ENCODE results near the gene ZNF333. TPM values are rescaled to one million over a fixed set of nuclear protein-coding genes. Genes with fewer than 3 reads are reported as not detected.
"Not testable (repeated sequence)": the region's sequence is repeated elsewhere in the genome, so short reads cannot be mapped to it uniquely, and the experiment has no call there.

ZNF333 gene
- total RNA-seq, 1 experiment from 2014 or later = 6.0 TPM

DNA sequence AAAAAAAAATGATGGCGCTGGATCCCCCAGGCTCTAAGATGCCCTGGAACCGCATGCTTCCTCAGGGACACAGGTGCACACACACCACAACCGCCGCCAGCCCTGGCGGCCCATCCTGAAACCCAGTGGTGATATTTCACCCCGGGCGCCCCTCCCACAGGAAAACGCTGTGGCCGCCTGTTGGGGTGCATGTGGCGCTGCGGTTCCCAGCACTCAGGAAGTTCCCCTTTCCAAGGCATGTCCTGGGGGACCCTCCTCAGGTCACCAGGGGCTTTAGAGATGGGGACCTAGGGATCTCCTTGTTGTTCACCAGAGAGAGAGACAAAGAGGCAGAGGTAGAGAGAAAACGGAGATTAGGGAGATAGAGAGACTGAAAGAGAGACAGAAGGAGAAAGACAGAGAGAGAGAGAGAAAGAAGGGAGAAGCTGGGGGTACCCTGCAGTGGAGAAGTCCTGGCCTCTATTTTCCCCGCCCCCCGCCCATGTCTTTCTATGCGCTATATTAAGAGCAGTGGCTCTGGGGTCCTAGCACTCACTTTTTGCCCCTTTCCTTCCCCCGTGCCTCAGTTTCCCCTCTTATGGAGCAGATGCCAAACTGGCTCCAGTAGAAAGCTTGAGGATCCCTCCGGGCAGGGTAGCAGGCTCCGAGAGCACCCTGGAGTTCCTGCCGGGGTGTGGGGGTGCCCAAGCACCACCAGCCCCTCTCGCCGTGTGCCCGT lies 86.2 kb downstream of the ZNF333 start:
- Mint-ChIP-seq H3K27ac (peak overlapping the region in 1 of 3 experiments; percentile 75; a peak in 1 of 7 replicates), H3K36me3 (ENCODE audit: insufficient read depth in 1 of 3, low read depth in 3 of 3) (peaks cover 0 to 5% (median 0%) of the 10 kb centered on the region in 3 experiments; a peak in 3 of 7 replicates), H3K9me3 (peaks cover 9 to 59% of the 10 kb centered on the region in 2 experiments; a peak in 4 of 5 replicates), H3K4me3 (peak overlapping the region; percentile 63 to 77), H3K4me1 (peaks cover 6 to 7% of the 10 kb centered on the region in 2 experiments; a peak in 3 of 4 replicates), H3K27me3 (ENCODE audit: low read depth) (peaks cover 22% of the 10 kb centered on the region)
- no peaks in the 10 kb centered on the region for H3K9me3 ChIP-seq (ENCODE audit: control insufficient read depth, low read depth, low read length)
- H3K56ac ChIP-seq (ENCODE audit: insufficient read length, low read depth, low read length) = no peak overlapping the region
- no peak overlapping the region for H2AFZ ChIP-seq (ENCODE audit: low read length)
- TF ChIP-seq, protein P1, sequence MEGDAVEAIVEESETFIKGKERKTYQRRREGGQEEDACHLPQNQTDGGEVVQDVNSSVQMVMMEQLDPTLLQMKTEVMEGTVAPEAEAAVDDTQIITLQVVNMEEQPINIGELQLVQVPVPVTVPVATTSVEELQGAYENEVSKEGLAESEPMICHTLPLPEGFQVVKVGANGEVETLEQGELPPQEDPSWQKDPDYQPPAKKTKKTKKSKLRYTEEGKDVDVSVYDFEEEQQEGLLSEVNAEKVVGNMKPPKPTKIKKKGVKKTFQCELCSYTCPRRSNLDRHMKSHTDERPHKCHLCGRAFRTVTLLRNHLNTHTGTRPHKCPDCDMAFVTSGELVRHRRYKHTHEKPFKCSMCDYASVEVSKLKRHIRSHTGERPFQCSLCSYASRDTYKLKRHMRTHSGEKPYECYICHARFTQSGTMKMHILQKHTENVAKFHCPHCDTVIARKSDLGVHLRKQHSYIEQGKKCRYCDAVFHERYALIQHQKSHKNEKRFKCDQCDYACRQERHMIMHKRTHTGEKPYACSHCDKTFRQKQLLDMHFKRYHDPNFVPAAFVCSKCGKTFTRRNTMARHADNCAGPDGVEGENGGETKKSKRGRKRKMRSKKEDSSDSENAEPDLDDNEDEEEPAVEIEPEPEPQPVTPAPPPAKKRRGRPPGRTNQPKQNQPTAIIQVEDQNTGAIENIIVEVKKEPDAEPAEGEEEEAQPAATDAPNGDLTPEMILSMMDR (conservative IDR thresholded peaks at IDR 0.05) = no peak
- H3K79me1 ChIP-seq (ENCODE audit: insufficient read depth, low read depth, low read length, poor library complexity, severe bottlenecking) = no peaks in the 10 kb centered on the region
- no peak overlapping the region for H3K18ac ChIP-seq (ENCODE audit: insufficient read length, low read depth, low read length)
- no peak overlapping the region for H2BK5ac ChIP-seq (ENCODE audit: insufficient read length, low read length)
- no peak overlapping the region for H2BK12ac ChIP-seq (ENCODE audit: insufficient read length, low read depth, low read length)
- no peak overlapping the region for H3T11ph ChIP-seq (ENCODE audit: low read length)
- no peak overlapping the region for H2BK20ac ChIP-seq (ENCODE audit: low read depth, low read length, poor library complexity, severe bottlenecking)
- no peak overlapping the region for H2AK5ac ChIP-seq (ENCODE audit: insufficient read length, low read length)
- H3K14ac ChIP-seq (ENCODE audit: insufficient read depth, low read length) = no peak overlapping the region; the same call in 1 of the 2 replicates
- no peak overlapping the region for H3K27ac ChIP-seq (ENCODE audit: insufficient read length, low read depth, low read length)
- WGBS (ENCODE audit: extremely low coverage, insufficient read length, low lambda C conversion rate) = no CpG with 5 or more reads among the region's 22 CpGs
- no peaks in the 10 kb centered on the region; the same call in 1 of the 2 replicates for H3K4me1 ChIP-seq (ENCODE audit: insufficient read depth, low read length)
- no peak overlapping the region for H2BK120ac ChIP-seq (ENCODE audit: low read depth, low read length, poor library complexity, severe bottlenecking)
- H4K5ac ChIP-seq (ENCODE audit: insufficient read length, low read depth, low read length) = no peak overlapping the region
- no peak overlapping the region for H4K8ac ChIP-seq (replicated peaks; ENCODE audit: insufficient read length, low read depth, low read length)
- H3K23ac ChIP-seq (ENCODE audit: insufficient read length, low read depth, low read length) = no peak overlapping the region
- H4K20me1 ChIP-seq (ENCODE audit: control insufficient read depth, insufficient read depth, insufficient read length) = no peaks in the 10 kb centered on the region
- H4K91ac ChIP-seq (ENCODE audit: insufficient read length, low read depth, low read length) = no peak overlapping the region
- no peaks in the 10 kb centered on the region for H3K27me3 ChIP-seq (ENCODE audit: insufficient read depth, low read length)
- H3K9ac ChIP-seq (ENCODE audit: extremely low read depth, insufficient read length, low read length) = no peak overlapping the region
- H2BK15ac ChIP-seq (ENCODE audit: low read depth, low read length) = no peak overlapping the region
- DNase-seq = peak; percentile 31
- H3K23me2 ChIP-seq (ENCODE audit: insufficient read length, low read depth, low read length, poor library complexity, severe bottlenecking) = peaks cover 12% of the 10 kb centered on the region
- no peak overlapping the region for H3K4ac ChIP-seq (ENCODE audit: low read depth, low read length)
- peak overlapping the region; percentile 73 for H3K4me2 ChIP-seq (ENCODE audit: insufficient read depth, insufficient read length, low read length)
- H3K79me2 ChIP-seq (ENCODE audit: insufficient read depth, low read length) = no peaks in the 10 kb centered on the region

DNA sequence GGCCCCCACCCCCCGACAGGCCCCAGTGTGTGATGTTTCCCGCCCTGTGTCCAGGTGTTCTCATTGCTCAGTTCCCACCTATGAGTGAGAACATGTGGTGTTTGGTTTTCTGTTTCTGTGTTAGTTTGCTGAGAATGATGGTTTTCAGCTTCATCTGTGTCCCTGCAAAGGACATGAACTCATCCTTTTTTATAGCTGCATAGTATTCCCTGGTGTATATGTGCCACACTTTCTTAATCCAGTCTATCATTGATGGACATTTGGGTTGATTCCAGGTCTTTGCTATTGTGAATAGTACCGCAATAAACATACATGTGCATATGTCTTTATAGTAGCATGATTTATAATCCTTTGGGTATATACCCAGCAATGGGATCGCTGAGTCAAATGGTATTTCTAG lies 87.8 kb downstream of the ZNF333 start:
- H2BK5ac ChIP-seq (ENCODE audit: insufficient read length, low read length); H3K27me3 ChIP-seq (ENCODE audit: insufficient read depth, low read length); H3K4me1 ChIP-seq (ENCODE audit: insufficient read depth, low read length); H2BK15ac ChIP-seq (ENCODE audit: low read depth, low read length); H3K79me1 ChIP-seq (ENCODE audit: insufficient read depth, low read depth, low read length, poor library complexity, severe bottlenecking); H2AK5ac ChIP-seq (ENCODE audit: insufficient read length, low read length); H4K20me1 ChIP-seq (ENCODE audit: control insufficient read depth, insufficient read depth, insufficient read length); DNase-seq; H4K91ac ChIP-seq (ENCODE audit: insufficient read length, low read depth, low read length); H3K14ac ChIP-seq (ENCODE audit: insufficient read depth, low read length); H2AFZ ChIP-seq (ENCODE audit: low read length); H3K9ac ChIP-seq (ENCODE audit: extremely low read depth, insufficient read length, low read length); H4K5ac ChIP-seq (ENCODE audit: insufficient read length, low read depth, low read length); H3K79me2 ChIP-seq (ENCODE audit: insufficient read depth, low read length); H3T11ph ChIP-seq (ENCODE audit: low read length); H3K23ac ChIP-seq (ENCODE audit: insufficient read length, low read depth, low read length); H2BK20ac ChIP-seq (ENCODE audit: low read depth, low read length, poor library complexity, severe bottlenecking); H3K27ac Mint-ChIP-seq; H3K56ac ChIP-seq (ENCODE audit: insufficient read length, low read depth, low read length); H3K36me3 Mint-ChIP-seq (ENCODE audit: insufficient read depth in 1 of 3, low read depth in 3 of 3); H3K4me2 ChIP-seq (ENCODE audit: insufficient read depth, insufficient read length, low read length); H3K27ac ChIP-seq (ENCODE audit: insufficient read length, low read depth, low read length); H3K9me3 ChIP-seq (ENCODE audit: control insufficient read depth, low read depth, low read length); H3K4me1 Mint-ChIP-seq; H3K4ac ChIP-seq (ENCODE audit: low read depth, low read length); H2BK12ac ChIP-seq (ENCODE audit: insufficient read length, low read depth, low read length); H2BK120ac ChIP-seq (ENCODE audit: low read depth, low read length, poor library complexity, severe bottlenecking); H4K8ac ChIP-seq (replicated peaks; ENCODE audit: insufficient read length, low read depth, low read length); H3K18ac ChIP-seq (ENCODE audit: insufficient read length, low read depth, low read length): not testable (repeated sequence)
- H3K4me3 Mint-ChIP-seq = peak overlapping the region in 1 of 2 experiments; percentile 58; a peak in 2 of 5 replicates
- peaks cover 22% of the 10 kb centered on the region for H3K27me3 Mint-ChIP-seq (ENCODE audit: low read depth)
- H3K23me2 ChIP-seq (ENCODE audit: insufficient read length, low read depth, low read length, poor library complexity, severe bottlenecking) = peaks cover 12% of the 10 kb centered on the region
- peaks cover 5 to 63% of the 10 kb centered on the region in 2 experiments; a peak in 4 of 5 replicates for H3K9me3 Mint-ChIP-seq
- no CpG with 5 or more reads among the region's 4 CpGs for WGBS (ENCODE audit: extremely low coverage, insufficient read length, low lambda C conversion rate)
